ENCODE measurements around the gene HPCA. TPM values are rescaled to one million over a fixed set of nuclear protein-coding genes. Genes with fewer than 3 reads are reported as not detected.

HPCA gene
- total and polyA plus RNA-seq, 2 of the 13 experiments (the other 11 are each of a cell fraction or from before 2014, with no cell fraction given), result not detected

GRCh38 chr1:32871364-32872191 is 14.7 kb upstream of the HPCA start (continued):
- TF ChIP-seq KAT8 (CRISPR knock-in tag; IDR thresholded peaks at IDR 0.05) (no peak), SMC3 (IDR thresholded peaks at IDR 0.05; ENCODE audit: low read length) (no peak), SP140L (CRISPR knock-in tag; IDR thresholded peaks at IDR 0.05; ENCODE audit: borderline replicate concordance) (no peak)
- TF ChIP-seq, protein P1, sequence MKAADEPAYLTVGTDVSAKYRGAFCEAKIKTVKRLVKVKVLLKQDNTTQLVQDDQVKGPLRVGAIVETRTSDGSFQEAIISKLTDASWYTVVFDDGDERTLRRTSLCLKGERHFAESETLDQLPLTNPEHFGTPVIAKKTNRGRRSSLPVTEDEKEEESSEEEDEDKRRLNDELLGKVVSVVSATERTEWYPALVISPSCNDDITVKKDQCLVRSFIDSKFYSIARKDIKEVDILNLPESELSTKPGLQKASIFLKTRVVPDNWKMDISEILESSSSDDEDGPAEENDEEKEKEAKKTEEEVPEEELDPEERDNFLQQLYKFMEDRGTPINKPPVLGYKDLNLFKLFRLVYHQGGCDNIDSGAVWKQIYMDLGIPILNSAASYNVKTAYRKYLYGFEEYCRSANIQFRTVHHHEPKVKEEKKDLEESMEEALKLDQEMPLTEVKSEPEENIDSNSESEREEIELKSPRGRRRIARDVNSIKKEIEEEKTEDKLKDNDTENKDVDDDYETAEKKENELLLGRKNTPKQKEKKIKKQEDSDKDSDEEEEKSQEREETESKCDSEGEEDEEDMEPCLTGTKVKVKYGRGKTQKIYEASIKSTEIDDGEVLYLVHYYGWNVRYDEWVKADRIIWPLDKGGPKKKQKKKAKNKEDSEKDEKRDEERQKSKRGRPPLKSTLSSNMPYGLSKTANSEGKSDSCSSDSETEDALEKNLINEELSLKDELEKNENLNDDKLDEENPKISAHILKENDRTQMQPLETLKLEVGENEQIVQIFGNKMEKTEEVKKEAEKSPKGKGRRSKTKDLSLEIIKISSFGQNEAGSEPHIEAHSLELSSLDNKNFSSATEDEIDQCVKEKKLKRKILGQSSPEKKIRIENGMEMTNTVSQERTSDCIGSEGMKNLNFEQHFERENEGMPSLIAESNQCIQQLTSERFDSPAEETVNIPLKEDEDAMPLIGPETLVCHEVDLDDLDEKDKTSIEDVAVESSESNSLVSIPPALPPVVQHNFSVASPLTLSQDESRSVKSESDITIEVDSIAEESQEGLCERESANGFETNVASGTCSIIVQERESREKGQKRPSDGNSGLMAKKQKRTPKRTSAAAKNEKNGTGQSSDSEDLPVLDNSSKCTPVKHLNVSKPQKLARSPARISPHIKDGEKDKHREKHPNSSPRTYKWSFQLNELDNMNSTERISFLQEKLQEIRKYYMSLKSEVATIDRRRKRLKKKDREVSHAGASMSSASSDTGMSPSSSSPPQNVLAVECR (CRISPR knock-in tag; IDR thresholded peaks at IDR 0.05; ENCODE audit: borderline replicate concordance), result 0 out of 2 replicates have a peak, but pooled peaks have one; percentile 27

DNA sequence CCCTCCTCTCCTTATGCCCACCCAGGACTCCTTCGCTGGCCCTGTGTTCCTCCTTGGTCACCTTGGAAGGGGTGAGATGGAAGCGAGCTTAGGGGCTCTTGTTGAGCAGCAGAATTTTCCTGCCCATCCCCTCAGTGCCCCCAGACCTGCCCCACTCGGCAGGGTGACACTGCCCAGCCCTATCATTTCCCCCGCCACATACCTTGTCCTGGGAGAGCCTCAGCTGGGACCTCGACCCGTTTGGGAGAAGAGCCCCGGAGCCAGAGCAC is 14.2 kb upstream of the HPCA start:
- no peak for ATAC-seq
- intact Hi-C loops (cut with micrococcal nuclease; ENCODE audit: unreplicated experiment) (loop anchor here (5.0 to 10.0 kb wide), 3 partner anchors 55 to 350 kb away; partner anchors contain the start of genes S100PBP and YARS1), in situ Hi-C loops (cut with HindIII; ENCODE audit: extremely low pct_ligation_motif_present, low pct_unique_long_range_greater_than_20kb) (loop anchor here (10.0 kb wide), 1 partner anchor 47 kb away; no protein-coding TSS in a partner anchor)
- peaks cover 0 to 19% of the 10 kb centered on the region in 2 experiments; a peak in 3 of 5 replicates for H3K27me3 ChIP-seq (ENCODE audit: control insufficient read depth in 1 of 2, insufficient read depth in 2 of 2, low read length in 2 of 2)
- H3K9me3 ChIP-seq (ENCODE audit: low read length), result no peaks in the 10 kb centered on the region
- H3K4me1 ChIP-seq (ENCODE audit: insufficient read depth, low read length), result peaks cover 36% of the 10 kb centered on the region
- no peaks in the 10 kb centered on the region for H3K36me3 ChIP-seq (replicated peaks in 1 of 2; ENCODE audit: control insufficient read depth in 1 of 2, insufficient read depth in 2 of 2, low read length in 2 of 2)
- POLR2A ChIA-PET, result no interaction called here
- no peak overlapping the region for H3K9ac ChIP-seq (ENCODE audit: insufficient read depth, low read depth, low read length)
- no peak overlapping the region for H3K27ac ChIP-seq (ENCODE audit: extremely low read length, insufficient read depth, low read length)
- no peak for DNase-seq (ENCODE audit: low spot score)
- no peak overlapping the region for H3K4me2 ChIP-seq (ENCODE audit: low read depth, low read length)
- no peak for FAIRE-seq
- no peak overlapping the region for H2AFZ ChIP-seq (ENCODE audit: low read length)
- no peak overlapping the region for H3K4me3 ChIP-seq (replicated peaks in 1 of 3; ENCODE audit: insufficient read depth in 1 of 3, low read depth in 2 of 3, low read length in 3 of 3)
- peaks cover 5% of the 10 kb centered on the region for H4K20me1 ChIP-seq (ENCODE audit: insufficient read depth, low read length)
- BruUV-seq (replicated peaks), result no TSS peak
- 43% methylated on average over 6 of the region's 7 CpGs for WGBS (ENCODE audit: low lambda C conversion rate)
- no peaks in the 10 kb centered on the region for H3K79me2 ChIP-seq (ENCODE audit: insufficient read depth, low read length)
- CTCF ChIA-PET (ENCODE audit: low intra/inter-chr PET ratio, low total read pairs), result interaction anchor here (1.1 to 1.2 kb wide), 2 partner anchors 54 to 160 kb away, joined by 3 read pairs; no protein-coding TSS in a partner anchor
- TF ChIP-seq KLF6 (CRISPR knock-in tag; IDR thresholded peaks at IDR 0.05) (no peak), NFAT5 (CRISPR knock-in tag; IDR thresholded peaks at IDR 0.05) (no peak), PRPF4 (IDR thresholded peaks at IDR 0.05; ENCODE audit: low read depth, low read length, poor library complexity, severe bottlenecking) (no peak), ZNF768 (CRISPR knock-in tag; IDR thresholded peaks at IDR 0.05) (no peak), TGIF2 (CRISPR knock-in tag; IDR thresholded peaks at IDR 0.05) (no peak)
- TF ChIP-seq, protein P2, sequence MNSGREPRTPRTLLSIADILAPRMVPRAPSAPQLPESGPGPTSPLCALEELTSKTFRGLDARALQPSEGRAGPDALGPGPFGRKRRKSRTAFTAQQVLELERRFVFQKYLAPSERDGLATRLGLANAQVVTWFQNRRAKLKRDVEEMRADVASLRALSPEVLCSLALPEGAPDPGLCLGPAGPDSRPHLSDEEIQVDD (CRISPR knock-in tag; IDR thresholded peaks at IDR 0.05; ENCODE audit: borderline replicate concordance), result no peak
